ENCODE results near the gene THAP11. TPM values are rescaled to one million over a fixed set of nuclear protein-coding genes. Genes with fewer than 3 reads are reported as not detected.

The THAP11 gene
- total and polyA plus RNA-seq, 2 of the 4 experiments (the other 2 are of a cell fraction): 13.3 to 14.5 TPM

- in situ Hi-C loops (cut with MboI; ENCODE audit: low sequenced_read_pairs): no loop called here
Measured at GRCh38 chr16:67825119-67825518, 17.0 kb upstream of the THAP11 start.

More at GRCh38 chr16:67825119-67825518, 17.0 kb upstream of the THAP11 start:
- no peak for TF ChIP-seq USF2 (IDR thresholded peaks at IDR 0.05; ENCODE audit: low read depth, low read length)
- no peak for TF ChIP-seq MAFK (IDR thresholded peaks at IDR 0.05; ENCODE audit: low read depth, low read length)
- TF ChIP-seq CTCF (conservative IDR thresholded peaks at IDR 0.05; ENCODE audit: low read depth, low read length): no peak
- TF ChIP-seq BHLHE40 (IDR thresholded peaks at IDR 0.05; ENCODE audit: low read depth, low read length): no peak
- TF ChIP-seq MXI1 (IDR thresholded peaks at IDR 0.05; ENCODE audit: borderline replicate concordance, low read depth, low read length): no peak
- TF ChIP-seq MAZ (IDR thresholded peaks at IDR 0.05; ENCODE audit: borderline replicate concordance, low read depth, low read length): no peak
- no peak for TF ChIP-seq NFE2L2 (IDR thresholded peaks at IDR 0.05; ENCODE audit: low read depth, low read length)
- no peak for TF ChIP-seq RFX5 (IDR thresholded peaks at IDR 0.05; ENCODE audit: low read depth, low read length)
- no peak for TF ChIP-seq RCOR1 (IDR thresholded peaks at IDR 0.05; ENCODE audit: insufficient replicate concordance, low read length)
- TF ChIP-seq CHD1 (IDR thresholded peaks at IDR 0.05; ENCODE audit: low read depth, low read length): no peak
- no peak for TF ChIP-seq SMC3 (IDR thresholded peaks at IDR 0.05; ENCODE audit: low read depth, low read length)
- TF ChIP-seq CEBPB (IDR thresholded peaks at IDR 0.05; ENCODE audit: low read depth, low read length): no peak
- no peak for TF ChIP-seq ELK1 (IDR thresholded peaks at IDR 0.05; ENCODE audit: borderline replicate concordance, low read depth, low read length)
- no peak for TF ChIP-seq POLR2A (IDR thresholded peaks at IDR 0.05; ENCODE audit: low read depth, low read length)
- TF ChIP-seq FOS (IDR thresholded peaks at IDR 0.05; ENCODE audit: low read depth, low read length): no peak
- TF ChIP-seq RAD21 (IDR thresholded peaks at IDR 0.05; ENCODE audit: low read length): no peak
- Histone ChIP-seq H2AFZ (replicated peaks; ENCODE audit: low read length, poor library complexity) (no peak overlapping the region), H2BK5ac (ENCODE audit: low read depth, low read length, poor library complexity, severe bottlenecking) (no peak overlapping the region), H3K56ac (ENCODE audit: extremely low read depth, insufficient read depth, low read length) (no peak overlapping the region), H4K20me1 (ENCODE audit: insufficient read depth, low read length) (no peaks in the 10 kb centered on the region), H3K9ac (ENCODE audit: low read depth, low read length) (no peak overlapping the region), H2BK20ac (ENCODE audit: low read depth, low read length) (no peak overlapping the region), H2AK9ac (replicated peaks; ENCODE audit: low read depth, low read length, poor library complexity) (peak overlapping the region; percentile 45), H3K14ac (replicated peaks; ENCODE audit: low read depth, low read length) (no peak overlapping the region), H3K27ac (ENCODE audit: insufficient read depth, low read length) (no peak overlapping the region), H2BK120ac (ENCODE audit: low read depth, low read length) (no peak overlapping the region), H4K8ac (ENCODE audit: low read depth in 2 of 2, low read length in 2 of 2) (no peak overlapping the region), H4K91ac (ENCODE audit: insufficient read depth, low read depth, low read length) (no peak overlapping the region), H2BK15ac (ENCODE audit: low read depth, low read length) (no peak overlapping the region), H3K4me1 (ENCODE audit: control insufficient read depth, insufficient read depth, low read length) (no peaks in the 10 kb centered on the region), H3K36me3 (ENCODE audit: control insufficient read depth, insufficient read depth, low read length) (peaks cover 35% of the 10 kb centered on the region), H3K9me3 (ENCODE audit: control insufficient read depth, insufficient read depth, low read length) (no peaks in the 10 kb centered on the region), H3K79me1 (ENCODE audit: low read depth in 1 of 2, low read length in 2 of 2) (no peaks in the 10 kb centered on the region), H3K23ac (ENCODE audit: low read depth, low read length) (no peak overlapping the region), H3K4ac (ENCODE audit: low read depth, low read length) (no peak overlapping the region), H3K9me1 (ENCODE audit: insufficient read depth, low read length) (no peaks in the 10 kb centered on the region; the same call in 1 of the 2 replicates), H4K5ac (ENCODE audit: low read depth, low read length) (no peak overlapping the region), H3K18ac (ENCODE audit: low read depth, low read length) (no peak overlapping the region), H2AK5ac (ENCODE audit: low read depth, low read length) (no peak overlapping the region), H3K4me3 (ENCODE audit: insufficient read depth, low read depth, low read length) (no peak overlapping the region), H3K27me3 (ENCODE audit: control insufficient read depth, insufficient read depth, low read length) (no peaks in the 10 kb centered on the region), H3K4me2 (ENCODE audit: low read depth, low read length) (no peak overlapping the region)
- 87% methylated on average over 4 of the region's 8 CpGs; no CpG with 5 or more reads in 1 of the 2 experiments for WGBS, 2 experiments (ENCODE audit: extremely low coverage in 2 of 2, insufficient read length in 1 of 2)
- dilution Hi-C loops (cut with HindIII; ENCODE audit: low sequenced_read_pairs, unreplicated experiment): no loop called here
- intact Hi-C loops (cut with micrococcal nuclease): no loop called here
- POLR2A ChIA-PET (ENCODE audit: unreplicated experiment): no interaction called here
- ATAC-seq (ENCODE audit: low read depth): no peak
- CTCF ChIA-PET: no interaction called here
- DNase-seq: no peak
- no TSS peak for BruUV-seq (replicated peaks)
